ENCODE results near the gene ASCC1.
"Not testable (repeated sequence)": the region's sequence is repeated elsewhere in the genome, so short reads cannot be mapped to it uniquely, and the experiment has no call there.

Gene ASCC1

DNA sequence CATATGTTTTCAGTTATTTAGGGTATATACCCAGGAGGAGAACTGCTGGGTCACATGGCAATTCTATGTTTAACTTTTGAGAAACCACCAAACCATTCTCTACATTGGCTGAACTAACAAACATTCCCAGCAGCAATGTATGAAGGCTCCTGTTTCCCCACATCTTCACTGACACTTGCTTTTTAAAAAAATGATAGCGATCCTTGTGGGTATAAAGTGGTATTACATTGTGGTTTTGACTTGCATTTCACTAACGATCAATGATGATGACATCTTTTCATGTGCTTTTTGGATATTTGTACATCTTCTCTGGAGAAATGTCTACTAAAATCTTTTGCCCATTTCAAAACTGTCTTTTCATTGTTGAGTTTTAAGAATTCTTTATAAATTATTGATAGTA lies 51.5 kb downstream of the ASCC1 start:
- H3K4me1 ChIP-seq (ENCODE audit: insufficient read depth, insufficient read length): no peaks in the 10 kb centered on the region
- no peaks in the 10 kb centered on the region for H3K9me3 ChIP-seq (ENCODE audit: insufficient read depth, low read length)
- TF ChIP-seq SUZ12 (IDR thresholded peaks at IDR 0.05; ENCODE audit: extremely low read depth, insufficient read depth, insufficient read length) (no peak), ZNF274 (IDR thresholded peaks at IDR 0.05; ENCODE audit: low read depth, low read length) (no peak), YY1 (IDR thresholded peaks at IDR 0.05; ENCODE audit: insufficient read depth, insufficient read length) (no peak)
- H3K4me3 ChIP-seq (ENCODE audit: insufficient read length, low read depth): no peak overlapping the region
- H3K9ac ChIP-seq (ENCODE audit: insufficient read length, low read depth): no peak overlapping the region
- DNase-seq (ENCODE audit: low read depth, low spot score): no peak
- peaks cover 3% of the 10 kb centered on the region for H3K36me3 ChIP-seq (ENCODE audit: insufficient read depth, insufficient read length, low read length)
- no peaks in the 10 kb centered on the region for H3K27me3 ChIP-seq (ENCODE audit: insufficient read depth, insufficient read length)

DNA sequence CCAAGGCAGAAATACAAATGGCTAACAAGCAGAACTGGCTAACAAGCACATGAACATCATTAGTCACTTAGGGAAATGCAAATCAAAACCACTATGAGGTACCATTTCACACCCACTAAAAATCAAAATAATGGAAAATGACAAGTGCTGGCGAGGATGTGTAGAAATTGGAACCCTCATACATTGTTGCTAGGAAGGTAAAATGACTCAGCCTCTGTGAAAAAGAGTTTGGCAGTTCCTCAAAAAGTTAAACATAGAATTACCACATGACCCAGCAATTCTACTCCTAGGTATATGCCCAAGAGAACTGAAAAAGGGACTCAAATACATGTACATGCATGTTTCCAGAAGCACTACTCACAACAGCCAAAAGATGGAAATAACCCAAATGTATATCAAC lies 53.1 kb downstream of the ASCC1 start:
- Histone ChIP-seq H3K9ac (ENCODE audit: insufficient read length, low read depth) (no peak overlapping the region), H3K4me1 (ENCODE audit: insufficient read depth, insufficient read length) (no peaks in the 10 kb centered on the region), H3K36me3 (ENCODE audit: insufficient read depth, insufficient read length, low read length) (peaks cover 6% of the 10 kb centered on the region), H3K9me3 (ENCODE audit: insufficient read depth, low read length) (no peaks in the 10 kb centered on the region), H3K4me3 (ENCODE audit: insufficient read length, low read depth) (no peak overlapping the region), H3K27me3 (ENCODE audit: insufficient read depth, insufficient read length) (no peaks in the 10 kb centered on the region)
- no peak for DNase-seq (ENCODE audit: low read depth, low spot score)
- TF ChIP-seq SUZ12 (IDR thresholded peaks at IDR 0.05; ENCODE audit: extremely low read depth, insufficient read depth, insufficient read length): no peak
- no peak for TF ChIP-seq YY1 (IDR thresholded peaks at IDR 0.05; ENCODE audit: insufficient read depth, insufficient read length)
- no peak for TF ChIP-seq ZNF274 (IDR thresholded peaks at IDR 0.05; ENCODE audit: low read depth, low read length)

DNA sequence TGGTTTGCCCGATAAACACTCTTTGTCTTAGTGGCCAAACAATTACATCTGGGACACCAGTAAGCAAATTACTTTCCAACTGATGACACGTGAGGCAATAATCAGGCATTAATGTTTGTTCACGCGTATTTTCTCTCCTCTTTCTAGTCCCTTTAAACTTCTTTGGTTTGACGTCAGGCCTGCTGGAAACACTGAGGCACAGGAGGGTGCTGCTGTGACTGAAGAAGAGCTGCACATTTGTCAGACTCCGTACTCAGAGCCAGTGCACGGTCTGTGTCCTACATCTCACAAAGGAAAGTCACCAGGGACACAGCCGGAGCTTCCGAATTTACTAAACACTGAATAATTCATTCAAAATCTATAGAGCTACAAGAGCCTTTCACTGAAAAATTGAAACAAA lies 57.9 kb downstream of the ASCC1 start:
- H3K4me1 ChIP-seq (ENCODE audit: insufficient read depth, insufficient read length): no peaks in the 10 kb centered on the region
- TF ChIP-seq YY1 (IDR thresholded peaks at IDR 0.05; ENCODE audit: insufficient read depth, insufficient read length) (no peak), SUZ12 (IDR thresholded peaks at IDR 0.05; ENCODE audit: extremely low read depth, insufficient read depth, insufficient read length) (no peak), ZNF274 (IDR thresholded peaks at IDR 0.05; ENCODE audit: low read depth, low read length) (no peak)
- no peak overlapping the region for H3K9ac ChIP-seq (ENCODE audit: insufficient read length, low read depth)
- H3K4me3 ChIP-seq (ENCODE audit: insufficient read length, low read depth): no peak overlapping the region
- H3K27me3 ChIP-seq (ENCODE audit: insufficient read depth, insufficient read length): no peaks in the 10 kb centered on the region
- no peak for DNase-seq (ENCODE audit: low read depth, low spot score)
- no peaks in the 10 kb centered on the region for H3K9me3 ChIP-seq (ENCODE audit: insufficient read depth, low read length)
- H3K36me3 ChIP-seq (ENCODE audit: insufficient read depth, insufficient read length, low read length): peaks cover 6% of the 10 kb centered on the region

DNA sequence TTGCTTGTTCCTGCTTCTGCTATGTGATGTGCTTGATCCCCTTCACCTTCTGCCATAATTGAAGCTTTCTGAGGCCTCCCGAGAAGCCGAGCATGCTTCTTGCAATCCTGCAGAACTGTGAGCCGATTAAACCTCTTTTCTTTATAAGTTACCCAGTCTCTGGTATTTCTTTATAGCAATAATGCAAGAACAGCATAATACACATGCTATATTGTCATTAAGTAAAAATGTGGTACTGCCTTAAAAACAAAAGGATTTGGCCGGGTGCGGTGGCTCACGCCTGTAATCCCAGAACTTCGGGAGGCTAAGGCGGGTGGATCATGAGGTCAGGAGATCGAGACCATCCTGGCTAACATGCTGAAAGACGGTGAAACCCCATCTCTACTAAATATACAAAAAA lies 59.9 kb downstream of the ASCC1 start:
- DNase-seq (ENCODE audit: low read depth, low spot score): no peak
- Histone ChIP-seq H3K4me3 (ENCODE audit: insufficient read length, low read depth) (no peak overlapping the region), H3K9me3 (ENCODE audit: insufficient read depth, low read length) (no peaks in the 10 kb centered on the region), H3K36me3 (ENCODE audit: insufficient read depth, insufficient read length, low read length) (peaks cover 5% of the 10 kb centered on the region), H3K9ac (ENCODE audit: insufficient read length, low read depth) (no peak overlapping the region), H3K4me1 (ENCODE audit: insufficient read depth, insufficient read length) (no peaks in the 10 kb centered on the region), H3K27me3 (ENCODE audit: insufficient read depth, insufficient read length) (no peaks in the 10 kb centered on the region)
- no peak for TF ChIP-seq ZNF274 (IDR thresholded peaks at IDR 0.05; ENCODE audit: low read depth, low read length)
- TF ChIP-seq YY1 (IDR thresholded peaks at IDR 0.05; ENCODE audit: insufficient read depth, insufficient read length): no peak
- no peak for TF ChIP-seq SUZ12 (IDR thresholded peaks at IDR 0.05; ENCODE audit: extremely low read depth, insufficient read depth, insufficient read length)

DNA sequence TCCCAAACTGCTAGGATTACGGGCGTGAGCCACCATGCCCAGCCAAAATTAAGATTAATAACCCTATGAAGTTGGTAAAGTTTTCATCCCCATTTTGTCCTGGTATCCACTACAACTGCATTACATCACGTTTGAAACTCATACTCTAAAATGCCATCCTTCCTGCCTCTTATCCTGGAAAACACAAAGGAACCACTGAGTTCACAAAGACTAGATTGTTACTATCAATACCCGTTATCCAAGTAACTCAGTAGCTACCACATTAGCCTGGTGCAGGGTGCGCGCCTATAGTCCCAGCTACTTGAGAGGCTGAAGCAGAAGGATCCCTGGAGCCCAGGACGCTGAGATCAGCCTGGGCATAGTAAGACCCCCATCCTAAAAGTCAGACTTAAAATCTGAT lies 63.8 kb downstream of the ASCC1 start:
- Histone ChIP-seq H3K9ac (ENCODE audit: insufficient read length, low read depth) (no peak overlapping the region), H3K36me3 (ENCODE audit: insufficient read depth, insufficient read length, low read length) (no peaks in the 10 kb centered on the region), H3K4me3 (ENCODE audit: insufficient read length, low read depth) (no peak overlapping the region), H3K27me3 (ENCODE audit: insufficient read depth, insufficient read length) (no peaks in the 10 kb centered on the region), H3K4me1 (ENCODE audit: insufficient read depth, insufficient read length) (no peaks in the 10 kb centered on the region), H3K9me3 (ENCODE audit: insufficient read depth, low read length) (no peaks in the 10 kb centered on the region)
- TF ChIP-seq ZNF274 (IDR thresholded peaks at IDR 0.05; ENCODE audit: low read depth, low read length) (no peak), YY1 (IDR thresholded peaks at IDR 0.05; ENCODE audit: insufficient read depth, insufficient read length) (no peak), SUZ12 (IDR thresholded peaks at IDR 0.05; ENCODE audit: extremely low read depth, insufficient read depth, insufficient read length) (no peak)
- DNase-seq (ENCODE audit: low read depth, low spot score): no peak

DNA sequence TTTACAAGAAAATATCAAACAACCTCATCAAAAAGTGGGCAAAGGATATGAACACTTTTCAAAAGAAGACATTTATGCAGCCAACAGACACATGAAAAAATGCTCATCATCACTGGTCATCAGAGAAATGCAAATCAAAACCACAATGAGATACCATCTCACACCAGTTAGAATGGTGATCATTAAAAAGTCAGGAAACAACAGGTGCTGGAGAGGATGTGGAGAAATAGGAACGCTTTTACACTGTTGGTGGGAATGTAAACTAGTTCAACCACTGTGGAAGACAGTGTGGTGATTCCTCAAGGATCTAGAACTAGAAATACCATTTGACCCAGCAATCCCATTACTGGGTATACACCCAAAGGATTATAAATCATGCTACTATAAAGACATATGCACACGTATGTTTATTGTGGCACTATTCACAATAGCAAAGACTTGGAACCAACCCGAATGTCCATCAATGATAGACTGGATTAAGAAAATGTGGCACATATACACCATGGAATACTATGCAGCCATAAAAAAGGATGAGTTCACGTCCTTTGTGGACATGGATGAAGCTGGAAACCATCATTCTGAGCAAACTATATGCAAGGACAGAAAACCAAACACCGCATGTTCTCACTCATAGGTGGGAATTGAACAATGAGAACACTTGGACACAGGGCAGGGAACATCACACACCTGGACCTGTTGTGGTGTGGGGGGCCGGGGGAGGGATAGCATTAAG lies 65.2 kb downstream of the ASCC1 start:
- H3K36me3 ChIP-seq (ENCODE audit: insufficient read depth, insufficient read length, low read length); H3K4me1 ChIP-seq (ENCODE audit: insufficient read depth, insufficient read length); H3K9me3 ChIP-seq (ENCODE audit: insufficient read depth, low read length); DNase-seq (ENCODE audit: low read depth, low spot score); H3K4me3 ChIP-seq (ENCODE audit: insufficient read length, low read depth); H3K27me3 ChIP-seq (ENCODE audit: insufficient read depth, insufficient read length); H3K9ac ChIP-seq (ENCODE audit: insufficient read length, low read depth): not testable (repeated sequence)

DNA sequence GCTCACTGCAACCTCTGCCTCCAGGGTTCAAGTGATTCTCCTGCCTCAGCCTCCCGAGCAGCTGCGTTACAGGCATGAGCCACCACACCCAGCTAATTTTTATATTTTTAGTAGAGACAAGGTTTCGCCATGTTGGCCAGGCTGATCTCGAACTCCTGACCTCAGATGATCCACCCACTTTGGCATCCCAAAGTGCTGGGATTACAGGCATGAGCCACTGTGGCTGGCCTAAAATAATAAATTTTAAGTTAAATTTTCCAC lies 68.8 kb downstream of the ASCC1 start:
- H3K4me1 ChIP-seq (ENCODE audit: insufficient read depth, insufficient read length); H3K9me3 ChIP-seq (ENCODE audit: insufficient read depth, low read length); H3K9ac ChIP-seq (ENCODE audit: insufficient read length, low read depth); H3K36me3 ChIP-seq (ENCODE audit: insufficient read depth, insufficient read length, low read length); H3K27me3 ChIP-seq (ENCODE audit: insufficient read depth, insufficient read length); H3K4me3 ChIP-seq (ENCODE audit: insufficient read length, low read depth); DNase-seq (ENCODE audit: low read depth, low spot score): not testable (repeated sequence)

Data from NT2/D1 (cell line).